NCI-H128 (cell line): ENCODE results near the gene USF1.
"Not testable (repeated sequence)": the region's sequence is repeated elsewhere in the genome, so short reads cannot be mapped to it uniquely, and the experiment has no call there.

Source experiments
- DNase-seq: peaks from one replicate; lab custom pipeline; 2025; ENCODE audit not compliant: unreplicated experiment; lab: John Stamatoyannopoulos, UW

USF1 gene

GRCh38 chr1:161079436-161080110, 33.8 kb upstream of the USF1 start:
- DNase-seq, result no peak

- no peak for DNase-seq
These were observed 31.6 kb upstream of the USF1 start for GRCh38 chr1:161077426-161077825.

- no peak for DNase-seq
These were observed 30.6 kb upstream of the USF1 start for GRCh38 chr1:161076410-161076809.

- DNase-seq, result no peak
These were observed 29.0 kb upstream of the USF1 start for GRCh38 chr1:161074676-161075368.

- no peak for DNase-seq
These were observed 27.8 kb upstream of the USF1 start for GRCh38 chr1:161073474-161074121.

- no peak for DNase-seq
These were observed 27.1 kb upstream of the USF1 start for GRCh38 chr1:161072751-161073449.

- DNase-seq, result no peak
These were observed 26.2 kb upstream of the USF1 start for GRCh38 chr1:161071886-161072371.

GRCh38 chr1:161070761-161071160, 25.0 kb upstream of the USF1 start:
- no peak for DNase-seq

GRCh38 chr1:161069731-161070270, 24.0 kb upstream of the USF1 start, which contains the start of gene ARHGAP30:
TSS of gene ARHGAP30 (minus strand) at chr1:161069891. CDS start at chr1:161069624, 267 bp downstream.
- DNase-seq, result no peak

GRCh38 chr1:161069241-161069640, 23.5 kb upstream of the USF1 start:
- no peak for DNase-seq

GRCh38 chr1:161068306-161069234, 22.8 kb upstream of the USF1 start:
- no peak for DNase-seq

- no peak for DNase-seq
These were observed 20.9 kb upstream of the USF1 start for GRCh38 chr1:161066694-161067093.

- DNase-seq, result not testable (repeated sequence)
These were observed 19.9 kb upstream of the USF1 start for GRCh38 chr1:161065681-161066080.

- not testable (repeated sequence) for DNase-seq
These were observed 18.2 kb upstream of the USF1 start for GRCh38 chr1:161063936-161064335.

- DNase-seq, result no peak
These were observed 15.6 kb upstream of the USF1 start for GRCh38 chr1:161061419-161061818.

GRCh38 chr1:161059293-161059692, 13.5 kb upstream of the USF1 start:
- DNase-seq, result no peak

GRCh38 chr1:161054805-161055204, 9.0 kb upstream of the USF1 start:
- DNase-seq, result no peak

- DNase-seq, result no peak
These were observed 8.5 kb upstream of the USF1 start for GRCh38 chr1:161054232-161054631.

- DNase-seq, result no peak
These were observed 7.1 kb upstream of the USF1 start for GRCh38 chr1:161052899-161053298.

GRCh38 chr1:161051219-161051618, 5.4 kb upstream of the USF1 start:
- DNase-seq, result no peak
